GM23248 (cell line): ENCODE data around the gene HEPACAM. TPM values are rescaled to one million over a fixed set of nuclear protein-coding genes. Genes with fewer than 3 reads are reported as not detected.

Experiments used
- DNase-seq: peaks from one replicate; pipeline ENCODE4 v3.0.0-alpha.2; 2015
- H2AFZ ChIP-seq: fragments of 200-600 bp; sonication (generic); 2 replicates; pipeline ENCODE4 v1.6.1; 2016; ENCODE audit warnings: antibody characterized with exemption
- H3F3A ChIP-seq: fragments of 200-600 bp; sonication (generic); 2 replicates; pipeline ENCODE4 v1.6.1; 2016; ENCODE audit warnings: mild to moderate bottlenecking, antibody characterized with exemption, mixed run types; ENCODE audit not compliant: insufficient read depth
- H3K27ac ChIP-seq: fragments of 200-600 bp; sonication (generic); 2 replicates; pipeline ENCODE4 v1.5.1; 2016; ENCODE audit warnings: mild to moderate bottlenecking
- H3K27me3 ChIP-seq: fragments of 200-600 bp; sonication (generic); replicated peaks from 2 replicates; pipeline ENCODE4 v1.6.1; 2016; ENCODE audit warnings: mild to moderate bottlenecking; ENCODE audit not compliant: insufficient read depth
- H3K36me3 ChIP-seq: fragments of 200-600 bp; sonication (generic); 2 replicates; pipeline ENCODE4 v1.6.1; 2016; ENCODE audit warnings: low read depth, mild to moderate bottlenecking
- H3K4me1 ChIP-seq: fragments of 200-600 bp; sonication (generic); 2 replicates; pipeline ENCODE4 v1.6.1; 2016; ENCODE audit warnings: mild to moderate bottlenecking; ENCODE audit not compliant: insufficient read depth
- H3K4me2 ChIP-seq: fragments of 200-600 bp; sonication (generic); one replicate; pipeline ENCODE4 v1.6.1; 2016; ENCODE audit warnings: mild to moderate bottlenecking; ENCODE audit not compliant: unreplicated experiment
- H3K4me3 ChIP-seq: fragments of 200-600 bp; sonication (generic); 2 replicates; pipeline ENCODE4 v1.5.1; 2016; ENCODE audit warnings: mild to moderate bottlenecking
- H3K79me2 ChIP-seq: fragments of 200-600 bp; sonication (generic); 2 replicates; pipeline ENCODE4 v1.6.1; 2016; ENCODE audit warnings: mild to moderate bottlenecking; ENCODE audit not compliant: insufficient read depth
- H3K9ac ChIP-seq: fragments of 200-600 bp; sonication (generic); 2 replicates; pipeline ENCODE4 v1.6.1; 2016; ENCODE audit warnings: mild to moderate bottlenecking
- H3K9me2 ChIP-seq: fragments of 200-600 bp; sonication (generic); 2 replicates; pipeline ENCODE4 v1.6.1; 2016; ENCODE audit warnings: mixed run types, mild to moderate bottlenecking, moderate library complexity; ENCODE audit not compliant: insufficient read depth
- H3K9me3 ChIP-seq: fragments of 200-600 bp; sonication (generic); one replicate; pipeline ENCODE4 v1.6.1; 2017; ENCODE audit warnings: low read depth
- H4K20me1 ChIP-seq: fragments of 200-600 bp; sonication (generic); 2 replicates; pipeline ENCODE4 v1.6.0; 2016; ENCODE audit not compliant: insufficient read depth
- EZH2 ChIP-seq: fragments of 200-600 bp; sonication (generic); IDR thresholded peaks from 2 replicates; pipeline ENCODE4 v1.6.1; 2018; ENCODE audit warnings: antibody characterized with exemption, mild to moderate bottlenecking; ENCODE audit not compliant: insufficient read depth, poor library complexity, severe bottlenecking
- EZH2phosphoT487 ChIP-seq: fragments of 200-600 bp; sonication (generic); IDR thresholded peaks from 2 replicates; pipeline ENCODE4 v1.6.1; 2018; ENCODE audit warnings: antibody characterized with exemption, moderate library complexity, mild to moderate bottlenecking, low read depth; ENCODE audit not compliant: insufficient read depth
- WGBS, 2 experiments: methylation state at CpG; one replicate each; pipeline ENCODE4 v1.1.6; 2015 to 2017; ENCODE audit warnings: low lambda C conversion rate in 2 of 2, low coverage in 1 of 2; ENCODE audit errors: missing lambda C conversion rate in 2 of 2; 5-methylcytosine and 5-hydroxymethylcytosine counted together
- in situ Hi-C: fragments of 300-500 bp; cut with MboI; formaldehyde crosslinking; loops from 2 replicates; pipeline ENCODE4 v1.15.0; 2020
- polyA plus RNA-seq: library from polyadenylated mRNA; unstranded; fragments of >200 nt; fragmentation: Nextera tagmentation; extraction: Ambion mirVana; gene quantifications from 2 replicates; pipeline ENCODE4 v1.2.1, GENCODE V29; 2016
- total RNA-seq: library from RNA; depleted of rRNA; stranded (reverse); fragments of >200 nt; shearing (Covaris generic); gene quantifications from 2 replicates; pipeline ENCODE4 v1.2.3, GENCODE V29; 2014

Gene HEPACAM
- total and polyA plus RNA-seq, 2 experiments from 2014 or later = not detected

DNA sequence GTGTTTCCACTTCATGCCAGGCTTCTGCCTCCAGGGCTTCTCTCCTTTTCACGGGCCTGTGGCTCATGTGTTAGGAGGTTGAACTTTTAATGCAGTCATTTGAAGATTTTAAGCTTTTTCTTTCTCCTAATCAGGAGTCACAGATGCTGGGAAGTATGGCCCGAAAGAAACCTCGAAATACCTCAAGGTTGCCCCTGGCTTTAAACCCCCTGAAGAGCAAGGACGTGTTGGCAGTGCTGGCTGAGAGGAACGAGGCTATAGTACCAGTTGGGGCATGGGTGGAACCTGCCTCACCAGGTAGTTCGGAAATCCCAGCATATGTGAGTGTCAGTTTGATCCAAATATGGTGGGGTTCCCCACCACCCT lies 18.7 kb upstream of the HEPACAM start:
- Histone ChIP-seq H4K20me1 (no peaks in the 10 kb centered on the region), H2AFZ (peak overlapping the region; percentile 97), H3K9me2 (no peaks in the 10 kb centered on the region), H3K9me3 (no peaks in the 10 kb centered on the region), H3K36me3 (no peaks in the 10 kb centered on the region), H3K4me1 (peaks cover 14% of the 10 kb centered on the region; the same call in 1 of the 2 replicates), H3K9ac (peak overlapping the region; percentile 89), H3F3A (no peaks in the 10 kb centered on the region; the same call in 1 of the 2 replicates), H3K79me2 (no peaks in the 10 kb centered on the region), H3K4me2 (peak overlapping the region; percentile 96), H3K27me3 (no peaks in the 10 kb centered on the region), H3K4me3 (peak overlapping the region; percentile 81), H3K27ac (peak overlapping the region; percentile 82)
- TF ChIP-seq EZH2 (no peak), EZH2phosphoT487 (no peak)
- WGBS, 2 experiments = 31 to 41% methylated on average over 6 of the region's 6 CpGs
- no peak for DNase-seq
- in situ Hi-C loops = loop anchor here (25.0 kb wide), 1 partner anchor 458 kb away; no protein-coding TSS in a partner anchor

DNA sequence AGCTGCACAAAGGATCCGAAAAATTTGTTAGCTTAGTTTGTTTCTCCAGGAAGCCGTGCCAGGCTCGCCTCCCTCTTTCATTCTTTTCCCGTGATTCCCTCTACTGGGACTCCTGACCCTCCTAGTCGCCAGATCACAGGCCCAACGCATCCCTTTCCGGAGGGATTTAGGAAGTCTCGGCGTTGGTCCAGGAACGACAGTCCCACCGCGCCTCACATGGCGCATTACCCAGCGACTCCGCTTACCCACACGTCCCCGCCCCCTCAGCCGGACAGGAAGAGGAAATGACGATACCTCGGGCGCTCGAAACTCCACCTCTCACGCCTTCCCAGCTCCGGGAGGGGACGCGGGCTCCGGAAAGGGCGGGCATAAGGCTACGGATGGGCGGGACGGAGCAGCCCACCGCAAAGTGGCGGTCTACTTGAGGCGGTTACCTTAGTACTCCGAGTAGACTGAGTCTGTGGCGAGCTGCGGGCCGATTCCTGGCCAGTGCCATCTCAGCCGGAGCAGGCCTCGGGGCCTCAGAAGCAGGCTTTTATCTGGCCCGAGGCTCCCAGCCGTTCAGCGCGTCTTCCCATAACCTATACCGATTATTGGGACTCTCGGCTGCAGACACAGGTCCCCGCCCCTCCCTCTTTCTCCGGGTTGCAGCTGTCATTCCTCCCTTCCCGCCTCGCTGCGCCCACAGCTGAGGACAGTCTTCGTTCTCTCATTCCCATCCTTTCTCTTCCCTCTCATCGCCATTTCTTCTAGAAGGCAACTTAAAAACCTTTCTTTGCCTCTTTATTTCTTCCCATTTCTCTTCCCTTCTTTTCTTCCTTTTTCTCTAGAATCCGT lies 18.1 kb upstream of the HEPACAM start, which contains the start of gene CCDC15:
Gene CCDC15, plus strand, starts transcription at position 450 of the 837 bp plus-strand sequence. CDS start 531 bp downstream, outside the sequence.
- in situ Hi-C loops = loop anchor here (25.0 kb wide), 1 partner anchor 458 kb away; no protein-coding TSS in a partner anchor
- WGBS, 2 experiments = 1% methylated on average over 47 to 48 of the region's 54 CpGs
- peak; percentile 100 for DNase-seq

DNA sequence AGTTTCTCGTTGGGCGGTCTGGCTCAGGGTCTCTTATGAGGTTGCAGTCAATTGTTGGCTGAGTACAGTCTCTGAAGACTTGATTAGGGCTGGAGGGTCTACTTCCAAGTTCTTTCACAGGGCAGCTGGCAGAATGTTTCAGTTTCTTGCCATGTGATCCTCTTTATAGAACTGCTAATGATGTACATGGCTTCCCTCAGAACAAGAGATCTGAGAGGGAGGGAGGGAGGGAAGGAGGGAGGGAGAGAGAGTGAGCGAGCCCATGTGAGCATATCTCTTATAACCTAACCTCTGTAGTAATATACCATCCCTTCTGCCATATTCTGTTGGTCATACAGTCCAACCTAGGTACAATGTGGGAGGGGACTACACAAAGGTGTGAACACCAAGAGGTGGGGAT lies 15.5 kb upstream of the HEPACAM start:
- Histone ChIP-seq H3K4me3 (no peak overlapping the region), H3K9ac (no peak overlapping the region), H3F3A (peaks cover 8% of the 10 kb centered on the region), H3K9me2 (no peaks in the 10 kb centered on the region), H3K4me2 (no peak overlapping the region), H3K36me3 (no peaks in the 10 kb centered on the region), H3K27ac (no peak overlapping the region), H3K4me1 (peaks cover 22% of the 10 kb centered on the region; the same call in 1 of the 2 replicates), H3K79me2 (no peaks in the 10 kb centered on the region), H3K27me3 (no peaks in the 10 kb centered on the region), H3K9me3 (no peaks in the 10 kb centered on the region), H4K20me1 (no peaks in the 10 kb centered on the region), H2AFZ (no peak overlapping the region)
- TF ChIP-seq EZH2phosphoT487 = no peak
- no peak for TF ChIP-seq EZH2
- no peak for DNase-seq
- WGBS, 2 experiments = 33 to 60% methylated on average over 2 to 3 of the region's 3 CpGs
- in situ Hi-C loops = loop anchor here (25.0 kb wide), 1 partner anchor 461 kb away; no protein-coding TSS in a partner anchor

More for the DNA sequence above, 18.1 kb upstream of the HEPACAM start, which contains the start of gene CCDC15:
- no peaks in the 10 kb centered on the region; the same call in 1 of the 2 replicates for H3F3A ChIP-seq
- peak within 1 kb of the TSS; percentile 96 for H3K4me2 ChIP-seq
- peak within 1 kb of the TSS; percentile 82 for H3K27ac ChIP-seq
- H3K4me1 ChIP-seq = peaks cover 14% of the 10 kb centered on the region; the same call in 1 of the 2 replicates
- H3K79me2 ChIP-seq = no peaks in the 10 kb centered on the region
- no peaks in the 10 kb centered on the region for H3K27me3 ChIP-seq
- peak within 1 kb of the TSS; percentile 81 for H3K4me3 ChIP-seq
- H2AFZ ChIP-seq = peak within 1 kb of the TSS; percentile 97
- H3K9me3 ChIP-seq = no peaks in the 10 kb centered on the region
- no peaks in the 10 kb centered on the region for H4K20me1 ChIP-seq
- no peaks in the 10 kb centered on the region for H3K9me2 ChIP-seq
- H3K9ac ChIP-seq = peak within 1 kb of the TSS; percentile 89
- TF ChIP-seq EZH2phosphoT487 (no peak), EZH2 (no peak)
- H3K36me3 ChIP-seq = no peaks in the 10 kb centered on the region

DNA sequence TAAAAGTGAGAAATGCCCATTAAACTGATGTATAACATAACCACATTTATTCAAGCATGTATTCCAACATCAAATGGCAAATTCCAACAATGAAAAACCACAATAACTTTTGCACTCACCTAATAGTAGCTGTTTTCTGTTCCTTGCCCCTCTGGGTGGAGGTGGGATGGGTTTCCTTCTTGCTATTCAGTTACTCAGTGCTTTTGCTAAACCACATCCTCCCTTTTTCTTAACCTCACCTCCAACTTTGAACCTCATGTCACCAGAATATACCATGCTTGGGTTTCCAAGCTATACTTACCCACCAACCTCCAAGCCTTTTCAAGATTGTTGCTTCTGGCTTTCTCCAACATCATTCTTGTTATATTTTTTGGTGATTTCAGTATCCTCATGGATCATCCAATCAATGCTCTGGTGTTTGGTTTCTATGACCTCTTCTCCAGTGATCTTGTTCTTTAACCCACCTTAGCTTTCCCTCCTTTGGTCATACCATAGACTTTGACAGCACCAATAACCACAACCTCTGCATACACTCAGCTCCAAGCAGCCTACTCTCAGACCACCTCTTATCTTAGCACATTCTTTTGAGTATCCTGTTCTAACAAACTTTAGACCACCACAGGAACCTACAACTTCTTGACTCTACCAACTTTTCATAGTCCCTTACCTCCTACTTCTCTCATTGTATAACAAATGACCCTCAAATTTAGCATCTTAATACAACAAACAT lies 14.9 kb upstream of the HEPACAM start:
- Histone ChIP-seq H3K4me2 (no peak overlapping the region), H3K4me1 (peaks cover 22% of the 10 kb centered on the region; the same call in 1 of the 2 replicates), H3K36me3 (no peaks in the 10 kb centered on the region), H2AFZ (no peak overlapping the region), H3K27ac (no peak overlapping the region), H3K27me3 (no peaks in the 10 kb centered on the region), H3K9ac (no peak overlapping the region), H3K4me3 (no peak overlapping the region), H3K9me3 (no peaks in the 10 kb centered on the region), H3K9me2 (no peaks in the 10 kb centered on the region), H4K20me1 (no peaks in the 10 kb centered on the region), H3F3A (peaks cover 8% of the 10 kb centered on the region), H3K79me2 (no peaks in the 10 kb centered on the region)
- TF ChIP-seq EZH2phosphoT487 (no peak), EZH2 (no peak)
- no peak for DNase-seq
- in situ Hi-C loops = loop anchor here (25.0 kb wide), 1 partner anchor 462 kb away; no protein-coding TSS in a partner anchor
